ENCODE data around the gene MSI2. TPM values are rescaled to one million over a fixed set of nuclear protein-coding genes. Genes with fewer than 3 reads are reported as not detected.
A peak's percentile ranks its signal among the peaks of the same experiment; 100 is the strongest.

MSI2 gene
- total RNA-seq, 2 donors from 2014 or later: 88.3 to 114 TPM

DNA sequence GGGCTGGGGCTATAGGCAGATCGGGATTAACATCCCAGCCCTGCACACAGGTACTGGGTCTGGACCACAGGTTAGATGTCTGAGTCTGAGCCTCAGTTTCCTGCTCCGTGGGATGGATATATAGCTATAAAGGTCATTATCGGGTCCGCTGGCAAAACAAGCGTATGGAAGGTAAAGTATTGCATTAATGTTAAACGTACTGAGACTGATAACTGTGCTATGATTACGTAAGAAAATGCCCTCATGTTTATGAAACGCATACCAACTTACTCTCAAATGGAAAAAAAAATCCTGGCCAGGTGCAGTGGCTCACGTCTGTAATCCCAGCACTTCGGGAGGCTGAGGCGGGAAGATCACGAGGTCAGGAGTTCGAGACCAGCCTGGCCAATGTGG lies 353.6 kb downstream of the MSI2 start:
- no peak overlapping the region for H3K27ac ChIP-seq (ENCODE audit: low read depth, low read length)
- 90% methylated on average over 5 to 13 of the region's 13 CpGs for WGBS, 2 experiments (ENCODE audit: insufficient coverage in 1 of 2, insufficient read length in 1 of 2)
- Mint-ChIP-seq H3K4me3 (no peak overlapping the region), H3K27ac (no peak overlapping the region), H3K36me3 (ENCODE audit: low read depth) (no peaks in the 10 kb centered on the region), H3K4me1 (peaks cover 44% of the 10 kb centered on the region), H3K9me3 (no peaks in the 10 kb centered on the region), H3K27me3 (ENCODE audit: insufficient read depth) (no peaks in the 10 kb centered on the region)
- DNase-seq: no peak
- H3K36me3 ChIP-seq (ENCODE audit: control insufficient read depth, insufficient read depth, low read length): no peaks in the 10 kb centered on the region
- H3K4me3 ChIP-seq (ENCODE audit: low read length): no peak overlapping the region
- TF ChIP-seq, protein P1, sequence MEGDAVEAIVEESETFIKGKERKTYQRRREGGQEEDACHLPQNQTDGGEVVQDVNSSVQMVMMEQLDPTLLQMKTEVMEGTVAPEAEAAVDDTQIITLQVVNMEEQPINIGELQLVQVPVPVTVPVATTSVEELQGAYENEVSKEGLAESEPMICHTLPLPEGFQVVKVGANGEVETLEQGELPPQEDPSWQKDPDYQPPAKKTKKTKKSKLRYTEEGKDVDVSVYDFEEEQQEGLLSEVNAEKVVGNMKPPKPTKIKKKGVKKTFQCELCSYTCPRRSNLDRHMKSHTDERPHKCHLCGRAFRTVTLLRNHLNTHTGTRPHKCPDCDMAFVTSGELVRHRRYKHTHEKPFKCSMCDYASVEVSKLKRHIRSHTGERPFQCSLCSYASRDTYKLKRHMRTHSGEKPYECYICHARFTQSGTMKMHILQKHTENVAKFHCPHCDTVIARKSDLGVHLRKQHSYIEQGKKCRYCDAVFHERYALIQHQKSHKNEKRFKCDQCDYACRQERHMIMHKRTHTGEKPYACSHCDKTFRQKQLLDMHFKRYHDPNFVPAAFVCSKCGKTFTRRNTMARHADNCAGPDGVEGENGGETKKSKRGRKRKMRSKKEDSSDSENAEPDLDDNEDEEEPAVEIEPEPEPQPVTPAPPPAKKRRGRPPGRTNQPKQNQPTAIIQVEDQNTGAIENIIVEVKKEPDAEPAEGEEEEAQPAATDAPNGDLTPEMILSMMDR (conservative IDR thresholded peaks at IDR 0.05): no peak
- no peaks in the 10 kb centered on the region for H3K27me3 ChIP-seq (ENCODE audit: control insufficient read depth, insufficient read depth, low read length, poor library complexity, severe bottlenecking)
- no peaks in the 10 kb centered on the region for H3K9me3 ChIP-seq (ENCODE audit: control insufficient read depth, low read length)
- H3K4me1 ChIP-seq (ENCODE audit: control insufficient read depth, insufficient read depth, low read length): peaks cover 10% of the 10 kb centered on the region
- no peak overlapping the region for H3K9ac ChIP-seq (ENCODE audit: extremely low read depth, low read length, poor library complexity, severe bottlenecking)

DNA sequence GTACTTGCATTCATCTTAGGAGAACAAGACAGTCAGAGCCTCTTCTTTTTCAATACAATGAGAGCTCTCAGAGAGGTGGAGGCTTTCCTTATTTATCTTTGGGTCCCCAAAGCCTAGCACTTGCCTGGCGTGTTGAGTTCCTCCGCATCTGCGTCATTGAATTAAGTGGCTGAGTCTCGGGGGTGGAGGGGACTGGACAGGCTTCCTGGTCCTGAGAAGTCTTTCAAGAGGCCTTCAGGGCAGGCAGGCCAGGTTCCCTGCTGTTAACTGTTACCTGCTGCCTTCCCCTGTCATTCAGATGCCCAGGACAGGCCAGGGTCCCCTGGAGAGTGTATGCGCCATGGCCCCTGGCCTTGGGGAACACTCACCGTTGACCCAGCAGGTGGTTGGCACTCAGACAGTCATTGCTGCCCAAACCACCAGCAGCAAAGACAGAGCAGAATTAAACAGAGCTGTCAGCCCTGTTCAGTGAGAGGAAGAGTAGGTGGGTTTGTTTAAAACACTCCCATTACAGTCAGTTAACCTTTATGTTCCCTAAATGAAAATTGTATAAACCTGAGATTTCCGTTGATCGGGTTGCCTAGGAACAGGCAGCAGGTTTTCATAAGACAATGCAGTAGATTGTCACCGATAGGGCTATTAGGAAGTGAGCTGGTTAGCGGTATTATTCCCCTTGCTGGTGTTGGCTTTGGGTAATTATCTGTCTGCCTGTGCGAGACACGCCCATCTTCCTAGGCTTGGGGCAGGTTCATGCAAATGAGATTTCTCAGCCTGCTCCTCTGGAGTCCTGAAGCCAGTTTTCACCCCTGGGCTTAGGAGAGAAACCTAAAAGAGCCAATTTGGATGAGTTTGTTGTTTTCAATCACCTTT lies 356.1 kb downstream of the MSI2 start:
- peak overlapping the region; percentile 19 for H3K4me3 Mint-ChIP-seq
- Histone ChIP-seq H3K36me3 (ENCODE audit: control insufficient read depth, insufficient read depth, low read length) (peaks cover 20% of the 10 kb centered on the region), H3K4me1 (ENCODE audit: control insufficient read depth, insufficient read depth, low read length) (peaks cover 4% of the 10 kb centered on the region), H3K4me3 (ENCODE audit: low read length) (no peak overlapping the region), H3K27ac (ENCODE audit: low read depth, low read length) (no peak overlapping the region), H3K9me3 (ENCODE audit: control insufficient read depth, low read length) (peaks cover 13% of the 10 kb centered on the region), H3K27me3 (ENCODE audit: control insufficient read depth, insufficient read depth, low read length, poor library complexity, severe bottlenecking) (no peaks in the 10 kb centered on the region), H3K9ac (ENCODE audit: extremely low read depth, low read length, poor library complexity, severe bottlenecking) (no peak overlapping the region)
- peaks cover 22% of the 10 kb centered on the region for H3K36me3 Mint-ChIP-seq (ENCODE audit: low read depth)
- 36 to 39% methylated on average over 4 to 7 of the region's 12 CpGs for WGBS, 2 experiments (ENCODE audit: insufficient coverage in 1 of 2, insufficient read length in 1 of 2)
- H3K27me3 Mint-ChIP-seq (ENCODE audit: insufficient read depth): no peaks in the 10 kb centered on the region
- TF ChIP-seq, protein P1 (conservative IDR thresholded peaks at IDR 0.05): no peak
- peaks cover 32% of the 10 kb centered on the region for H3K4me1 Mint-ChIP-seq
- peaks cover 8% of the 10 kb centered on the region for H3K9me3 Mint-ChIP-seq
- peak overlapping the region; percentile 82 for H3K27ac Mint-ChIP-seq
- peak; percentile 91 for DNase-seq

DNA sequence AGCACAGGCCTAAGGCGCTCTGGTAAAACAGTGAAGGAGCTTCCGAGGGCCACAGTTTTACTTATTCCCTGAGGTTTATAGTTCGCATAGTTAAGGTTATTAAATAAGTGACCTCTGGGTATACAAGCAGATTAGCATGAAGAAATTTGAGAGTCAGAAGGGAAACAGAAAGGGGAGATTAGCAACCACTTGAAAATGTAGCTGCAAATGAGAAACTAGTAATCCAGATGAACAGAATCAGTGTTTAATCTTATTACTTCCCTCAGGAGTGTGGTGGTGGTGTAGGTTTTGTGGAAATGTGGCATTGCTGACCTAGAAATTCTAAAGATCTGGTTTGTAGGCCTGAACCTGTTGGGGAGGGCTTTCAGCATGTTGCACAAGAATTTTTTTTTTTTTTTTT lies 358.4 kb downstream of the MSI2 start:
- H3K27ac Mint-ChIP-seq: no peak overlapping the region
- H3K4me1 Mint-ChIP-seq: peaks cover 22% of the 10 kb centered on the region
- no peaks in the 10 kb centered on the region for H3K4me1 ChIP-seq (ENCODE audit: control insufficient read depth, insufficient read depth, low read length)

More for the DNA sequence above, 358.4 kb downstream of the MSI2 start:
- WGBS, 2 experiments (ENCODE audit: insufficient coverage in 1 of 2, insufficient read length in 1 of 2): 90 to 92% methylated on average over 3 of the region's 3 CpGs
- H3K27ac ChIP-seq (ENCODE audit: low read depth, low read length): no peak overlapping the region
- H3K9me3 ChIP-seq (ENCODE audit: control insufficient read depth, low read length): peaks cover 15% of the 10 kb centered on the region
- H3K9ac ChIP-seq (ENCODE audit: extremely low read depth, low read length, poor library complexity, severe bottlenecking): no peak overlapping the region
- H3K36me3 Mint-ChIP-seq (ENCODE audit: low read depth): peaks cover 35% of the 10 kb centered on the region
- H3K4me3 Mint-ChIP-seq: no peak overlapping the region
- H3K9me3 Mint-ChIP-seq: peaks cover 8% of the 10 kb centered on the region
- no peaks in the 10 kb centered on the region for H3K27me3 Mint-ChIP-seq (ENCODE audit: insufficient read depth)
- TF ChIP-seq, protein P1 (conservative IDR thresholded peaks at IDR 0.05): no peak
- H3K4me3 ChIP-seq (ENCODE audit: low read length): no peak overlapping the region
- DNase-seq: no peak
- H3K36me3 ChIP-seq (ENCODE audit: control insufficient read depth, insufficient read depth, low read length): peaks cover 20% of the 10 kb centered on the region
- H3K27me3 ChIP-seq (ENCODE audit: control insufficient read depth, insufficient read depth, low read length, poor library complexity, severe bottlenecking): no peaks in the 10 kb centered on the region

Data from endodermal cell (in vitro differentiated cells).